ENCODE measurements around the gene MRPS11.

DNA sequence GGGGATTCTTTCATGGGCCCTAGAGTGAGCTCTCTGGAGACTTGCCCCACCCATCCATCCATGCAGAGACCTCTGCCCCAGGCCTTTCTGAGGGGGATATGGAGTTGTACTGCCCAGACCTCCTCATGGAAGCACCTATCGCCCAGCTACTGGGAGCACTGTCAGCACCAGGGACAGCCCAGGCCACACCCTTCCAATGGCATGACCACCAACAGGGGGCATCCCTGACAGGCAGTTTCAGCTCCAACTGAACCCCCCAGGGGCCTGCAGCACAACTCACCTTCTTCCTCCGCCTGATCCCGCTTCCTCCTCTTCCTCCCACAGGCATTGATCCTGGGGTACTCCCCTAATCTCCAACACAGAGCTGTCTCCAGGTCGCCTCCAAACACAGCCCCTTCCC is 21.8 kb downstream of the MRPS11 start:
- TF ChIP-seq, protein P1, sequence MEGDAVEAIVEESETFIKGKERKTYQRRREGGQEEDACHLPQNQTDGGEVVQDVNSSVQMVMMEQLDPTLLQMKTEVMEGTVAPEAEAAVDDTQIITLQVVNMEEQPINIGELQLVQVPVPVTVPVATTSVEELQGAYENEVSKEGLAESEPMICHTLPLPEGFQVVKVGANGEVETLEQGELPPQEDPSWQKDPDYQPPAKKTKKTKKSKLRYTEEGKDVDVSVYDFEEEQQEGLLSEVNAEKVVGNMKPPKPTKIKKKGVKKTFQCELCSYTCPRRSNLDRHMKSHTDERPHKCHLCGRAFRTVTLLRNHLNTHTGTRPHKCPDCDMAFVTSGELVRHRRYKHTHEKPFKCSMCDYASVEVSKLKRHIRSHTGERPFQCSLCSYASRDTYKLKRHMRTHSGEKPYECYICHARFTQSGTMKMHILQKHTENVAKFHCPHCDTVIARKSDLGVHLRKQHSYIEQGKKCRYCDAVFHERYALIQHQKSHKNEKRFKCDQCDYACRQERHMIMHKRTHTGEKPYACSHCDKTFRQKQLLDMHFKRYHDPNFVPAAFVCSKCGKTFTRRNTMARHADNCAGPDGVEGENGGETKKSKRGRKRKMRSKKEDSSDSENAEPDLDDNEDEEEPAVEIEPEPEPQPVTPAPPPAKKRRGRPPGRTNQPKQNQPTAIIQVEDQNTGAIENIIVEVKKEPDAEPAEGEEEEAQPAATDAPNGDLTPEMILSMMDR (IDR thresholded peaks at IDR 0.05; ENCODE audit: insufficient read depth, low read length): no peak
- no peak for TF ChIP-seq SPI1 (IDR thresholded peaks at IDR 0.05; ENCODE audit: borderline replicate concordance, low read depth)
